HG02852 (cell line): ENCODE data around the gene GLCE.

Experiments used
- ATAC-seq: cut with Tn5 transposase; IDR thresholded peaks from one replicate; pipeline ENCODE4 v1.9.1; 2021; ENCODE audit warnings: mild to moderate bottlenecking, moderate library complexity; ENCODE audit not compliant: unreplicated experiment

GLCE gene

GRCh38 chr15:69194854-69195253 lies 34.4 kb downstream of the GLCE start:
- ATAC-seq, result no peak

- no peak for ATAC-seq
Observed at GRCh38 chr15:69200832-69201745, 40.7 kb downstream of the GLCE start.

- ATAC-seq, result no peak
Observed at GRCh38 chr15:69206079-69206478, 45.6 kb downstream of the GLCE start.

GRCh38 chr15:69209661-69210060 lies 49.2 kb downstream of the GLCE start:
- no peak for ATAC-seq

- no peak for ATAC-seq
Observed at GRCh38 chr15:69210574-69210973, 50.1 kb downstream of the GLCE start.

GRCh38 chr15:69213786-69214185 lies 53.4 kb downstream of the GLCE start:
- ATAC-seq, result no peak

GRCh38 chr15:69215314-69216035 lies 55.0 kb downstream of the GLCE start:
- no peak for ATAC-seq

GRCh38 chr15:69217381-69217780 lies 56.9 kb downstream of the GLCE start:
- ATAC-seq, result no peak

GRCh38 chr15:69219690-69220089 lies 59.3 kb downstream of the GLCE start:
- ATAC-seq, result no peak

GRCh38 chr15:69222002-69222474 lies 61.6 kb downstream of the GLCE start:
- ATAC-seq, result no peak

- ATAC-seq, result no peak
Observed at GRCh38 chr15:69223083-69223813, 62.8 kb downstream of the GLCE start.

GRCh38 chr15:69224383-69224782 lies 63.9 kb downstream of the GLCE start:
- no peak for ATAC-seq

- no peak for ATAC-seq
Observed at GRCh38 chr15:69225355-69226022, 65.1 kb downstream of the GLCE start.

GRCh38 chr15:69226023-69226355 lies 65.6 kb downstream of the GLCE start:
- ATAC-seq, result no peak

- no peak for ATAC-seq
Observed at GRCh38 chr15:69232144-69232543, 71.7 kb downstream of the GLCE start.

GRCh38 chr15:69232765-69233164 lies 72.3 kb downstream of the GLCE start:
- ATAC-seq, result no peak

GRCh38 chr15:69234676-69235075 lies 74.2 kb downstream of the GLCE start:
- ATAC-seq, result no peak

GRCh38 chr15:69236505-69236904 lies 76.1 kb downstream of the GLCE start:
- no peak for ATAC-seq

- ATAC-seq, result no peak
Observed at GRCh38 chr15:69237718-69238117, 77.3 kb downstream of the GLCE start.

GRCh38 chr15:69244798-69245197 lies 84.4 kb downstream of the GLCE start:
- ATAC-seq, result no peak

GRCh38 chr15:69253156-69253555 lies 92.7 kb downstream of the GLCE start:
- ATAC-seq, result no peak
